Nephron progenitor cell (in vitro differentiated cells): ENCODE data around the gene CYLC2.

Experiments used
- DNase-seq: peaks from one replicate; pipeline ENCODE4 v3.0.0; 2021
- H3K27ac Mint-ChIP-seq: 2 replicates; pipeline ENCODE4 v1.8.0; 2021; ENCODE audit warnings: mild to moderate bottlenecking, moderate library complexity, mixed read lengths
- H3K27me3 Mint-ChIP-seq: 2 replicates; pipeline ENCODE4 v1.8.0; 2021; ENCODE audit warnings: mild to moderate bottlenecking, low read depth, mixed read lengths; ENCODE audit not compliant: poor library complexity
- H3K36me3 Mint-ChIP-seq: 2 replicates; pipeline ENCODE4 v1.8.0; 2021; ENCODE audit warnings: low read depth, mixed read lengths
- H3K4me1 Mint-ChIP-seq: 2 replicates; pipeline ENCODE4 v1.8.0; 2021; ENCODE audit warnings: mixed read lengths
- H3K4me3 Mint-ChIP-seq: 2 replicates; pipeline ENCODE4 v1.8.0; 2021; ENCODE audit warnings: mild to moderate bottlenecking, moderate library complexity, mixed read lengths
- H3K9me3 Mint-ChIP-seq: 2 replicates; pipeline ENCODE4 v1.8.0; 2021; ENCODE audit warnings: mild to moderate bottlenecking, moderate library complexity, mixed read lengths
- TF ChIP-seq, protein P1 (sequence below): fragments of 200-600 bp; sonication (generic); IDR thresholded peaks from 2 replicates; pipeline ENCODE4 v1.5.0; 2021; ENCODE audit warnings: antibody characterized with exemption

The CYLC2 gene

GRCh38 chr9:103037508-103038477, 42.7 kb downstream of the CYLC2 start:
- TF ChIP-seq, protein P1, sequence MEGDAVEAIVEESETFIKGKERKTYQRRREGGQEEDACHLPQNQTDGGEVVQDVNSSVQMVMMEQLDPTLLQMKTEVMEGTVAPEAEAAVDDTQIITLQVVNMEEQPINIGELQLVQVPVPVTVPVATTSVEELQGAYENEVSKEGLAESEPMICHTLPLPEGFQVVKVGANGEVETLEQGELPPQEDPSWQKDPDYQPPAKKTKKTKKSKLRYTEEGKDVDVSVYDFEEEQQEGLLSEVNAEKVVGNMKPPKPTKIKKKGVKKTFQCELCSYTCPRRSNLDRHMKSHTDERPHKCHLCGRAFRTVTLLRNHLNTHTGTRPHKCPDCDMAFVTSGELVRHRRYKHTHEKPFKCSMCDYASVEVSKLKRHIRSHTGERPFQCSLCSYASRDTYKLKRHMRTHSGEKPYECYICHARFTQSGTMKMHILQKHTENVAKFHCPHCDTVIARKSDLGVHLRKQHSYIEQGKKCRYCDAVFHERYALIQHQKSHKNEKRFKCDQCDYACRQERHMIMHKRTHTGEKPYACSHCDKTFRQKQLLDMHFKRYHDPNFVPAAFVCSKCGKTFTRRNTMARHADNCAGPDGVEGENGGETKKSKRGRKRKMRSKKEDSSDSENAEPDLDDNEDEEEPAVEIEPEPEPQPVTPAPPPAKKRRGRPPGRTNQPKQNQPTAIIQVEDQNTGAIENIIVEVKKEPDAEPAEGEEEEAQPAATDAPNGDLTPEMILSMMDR = no peak
- H3K36me3 Mint-ChIP-seq = no peaks in the 10 kb centered on the region
- no peaks in the 10 kb centered on the region for H3K4me1 Mint-ChIP-seq
- no peak overlapping the region for H3K27ac Mint-ChIP-seq
- no peaks in the 10 kb centered on the region for H3K9me3 Mint-ChIP-seq
- peaks cover 3% of the 10 kb centered on the region for H3K27me3 Mint-ChIP-seq
- no peak for DNase-seq
- no peak overlapping the region for H3K4me3 Mint-ChIP-seq

GRCh38 chr9:103041961-103042360, 46.8 kb downstream of the CYLC2 start:
- TF ChIP-seq, protein P1 = no peak
- peaks cover 7% of the 10 kb centered on the region for H3K9me3 Mint-ChIP-seq
- H3K27ac Mint-ChIP-seq = no peak overlapping the region
- H3K27me3 Mint-ChIP-seq = peaks cover 3% of the 10 kb centered on the region
- no peaks in the 10 kb centered on the region for H3K36me3 Mint-ChIP-seq
- DNase-seq = no peak
- H3K4me1 Mint-ChIP-seq = no peaks in the 10 kb centered on the region
- no peak overlapping the region for H3K4me3 Mint-ChIP-seq
